NCI-H1092 (cell line): ENCODE data around the gene TMEM80.

Experiments
- DNase-seq: peaks from one replicate; lab custom pipeline; 2025; lab: John Stamatoyannopoulos, UW

The TMEM80 gene

DNA sequence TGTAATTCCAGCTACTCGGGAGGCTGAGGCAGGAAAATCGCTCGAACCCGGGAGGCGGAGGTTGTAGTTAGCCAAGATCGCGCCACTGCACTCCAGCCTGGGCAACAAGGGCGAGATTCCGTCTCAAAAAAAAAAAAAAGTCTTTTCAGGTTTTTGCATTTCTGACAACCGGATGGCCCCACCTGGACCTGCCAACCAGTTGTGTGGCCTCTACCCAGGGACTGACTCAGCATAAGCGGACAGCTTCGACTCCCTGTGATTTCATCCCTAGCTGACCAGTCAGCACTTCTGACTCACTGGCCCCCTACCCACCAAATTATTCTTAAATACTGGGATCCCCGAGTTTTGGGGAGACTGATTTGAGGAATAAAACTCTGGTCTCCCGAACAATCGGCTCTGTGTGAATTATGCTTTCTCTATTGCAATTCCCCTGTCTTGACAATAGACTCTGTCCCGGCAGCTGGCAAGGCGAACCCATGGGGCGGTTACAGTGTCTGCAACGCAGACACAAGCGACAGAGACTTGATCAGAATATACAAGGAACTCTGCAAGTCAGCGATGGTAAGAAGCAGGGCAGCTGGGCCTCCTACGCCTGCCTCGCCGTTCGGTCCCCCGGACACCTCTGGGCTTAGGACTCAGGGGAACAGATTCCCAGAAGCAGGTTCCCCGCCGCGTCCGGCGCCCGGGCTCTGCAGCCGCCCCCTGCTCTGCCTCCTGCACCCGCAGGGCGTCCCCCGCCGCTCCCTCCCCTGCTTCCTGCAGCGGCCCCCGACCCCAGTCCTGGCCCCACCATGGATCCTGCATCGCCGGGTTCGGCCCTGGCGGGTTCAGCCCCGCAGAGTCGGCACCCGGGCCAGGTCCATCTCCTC is 50.9 kb downstream of the TMEM80 start:
- no peak for DNase-seq

DNA sequence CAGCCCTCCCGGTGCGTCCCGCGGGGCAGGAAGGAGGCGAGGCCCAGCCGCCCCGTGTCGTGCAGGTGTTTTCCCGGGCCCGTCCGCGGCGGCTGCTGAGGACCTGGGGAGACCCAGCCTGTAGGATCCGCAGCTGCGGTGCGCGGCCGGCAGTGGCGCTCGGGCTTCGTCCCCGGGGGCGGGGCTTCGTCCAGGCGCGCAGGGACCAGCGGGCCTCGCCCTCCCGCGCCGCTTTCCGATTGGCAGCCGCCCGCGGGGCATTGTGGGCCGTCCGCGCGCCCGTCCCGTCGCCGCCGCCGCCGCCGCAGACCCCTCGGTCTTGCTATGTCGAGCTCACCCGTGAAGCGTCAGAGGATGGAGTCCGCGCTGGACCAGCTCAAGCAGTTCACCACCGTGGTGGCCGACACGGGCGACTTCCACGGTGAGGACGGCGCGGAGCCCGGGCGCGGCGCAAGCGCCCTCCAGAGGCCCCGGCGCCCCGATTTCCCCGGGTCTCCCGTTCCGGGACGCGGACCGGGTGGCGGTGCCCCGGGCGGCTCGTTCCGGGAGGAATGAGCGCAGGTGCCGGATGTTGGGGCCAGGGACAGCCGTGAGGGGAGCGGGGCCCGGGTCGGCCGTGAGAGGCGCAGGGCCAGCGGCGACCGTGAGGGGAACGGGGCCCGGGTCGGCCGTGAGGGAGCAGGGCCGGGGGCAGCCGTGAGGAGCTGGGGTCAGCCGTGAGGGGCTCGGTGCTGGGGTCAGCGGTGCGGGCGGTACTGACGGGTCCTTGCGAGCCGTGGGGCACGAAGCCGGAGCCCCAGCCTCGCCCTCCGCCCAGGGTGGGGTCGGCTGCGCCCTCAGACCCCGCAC is 51.8 kb downstream of the TMEM80 start, which contains the start of gene TALDO1:
Gene TALDO1, plus strand, starts transcription at position 307 of the 849 bp plus-strand sequence. Its CDS starts 18 bp downstream, at position 325.
- DNase-seq = peak; percentile 83

DNA sequence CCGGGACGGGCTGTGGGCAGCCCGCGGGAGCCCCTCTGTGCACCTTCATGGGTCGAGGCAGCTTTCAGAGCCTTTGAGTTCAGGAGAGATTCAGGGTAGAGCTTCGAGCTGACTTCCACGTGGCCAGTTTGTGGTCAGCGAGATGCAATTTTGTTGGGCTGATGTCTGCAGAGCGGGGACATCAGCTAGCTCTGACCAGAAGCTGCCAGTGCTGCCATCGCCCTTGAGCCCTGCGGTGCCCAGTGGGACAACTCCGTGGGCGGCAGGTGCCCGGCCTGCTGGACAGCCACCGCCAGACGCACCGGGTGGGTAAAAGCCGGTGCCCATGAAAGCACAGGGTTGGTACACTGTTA is 52.4 kb downstream of the TMEM80 start:
- DNase-seq = no peak

DNA sequence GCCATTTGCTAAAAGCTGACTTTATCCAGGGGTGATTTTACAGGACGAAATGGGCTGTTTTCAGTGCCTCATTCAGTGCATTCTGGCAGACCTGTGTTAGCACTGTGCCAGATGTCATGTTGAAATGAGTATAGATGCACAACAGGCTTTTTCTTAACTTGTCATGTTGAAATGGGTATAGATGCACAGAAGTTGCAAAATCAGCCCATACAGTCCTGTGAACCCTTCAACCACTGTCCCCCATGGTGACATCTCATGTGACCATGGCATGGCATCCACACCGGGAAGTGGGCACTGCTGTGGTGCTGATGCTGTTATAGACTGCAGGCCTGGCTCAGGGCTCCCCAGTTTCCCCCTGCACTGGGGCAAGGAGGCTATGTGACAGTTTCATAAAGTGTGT is 54.1 kb downstream of the TMEM80 start:
- DNase-seq = no peak
